ENCODE measurements around the gene ORC2.
"Not testable (repeated sequence)": the region's sequence is repeated elsewhere in the genome, so short reads cannot be mapped to it uniquely, and the experiment has no call there.

ORC2 gene

GRCh38 chr2:200963124-200963917, at the start of gene ORC2:
TSS of gene ORC2 (minus strand) at chr2:200963660. CDS start at chr2:200958123, 5,537 bp downstream.
- DNase-seq (ENCODE audit: low spot score): peak; percentile 97

DNA sequence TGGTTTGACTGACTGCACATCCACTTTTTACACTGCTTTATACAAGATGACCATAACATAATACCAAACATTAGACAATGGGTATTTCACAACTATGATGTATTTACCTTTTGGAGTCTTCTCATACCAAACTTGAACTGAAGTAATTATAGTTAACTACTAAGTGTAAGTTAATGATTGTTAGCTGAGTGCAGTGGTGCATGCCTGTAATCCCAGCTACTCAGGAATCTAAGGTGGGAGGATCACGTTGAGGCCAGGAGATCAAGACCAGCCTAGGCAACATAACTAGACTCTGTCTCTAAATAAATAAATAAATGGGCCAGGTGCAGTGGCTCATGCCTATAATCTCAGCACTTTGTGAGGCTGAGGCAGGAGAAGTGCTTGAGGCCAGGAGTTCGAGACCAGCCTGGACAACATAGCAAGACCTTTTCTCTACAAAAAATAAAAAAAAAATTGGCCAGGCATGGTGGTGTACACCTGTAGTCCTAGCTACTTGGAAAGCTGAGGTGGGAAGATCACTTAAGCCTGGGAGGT, 44.9 kb upstream of the ORC2 start:
- DNase-seq (ENCODE audit: low spot score): no peak

GRCh38 chr2:201007584-201007998, 44.1 kb upstream of the ORC2 start:
- no peak for DNase-seq (ENCODE audit: low spot score)

DNA sequence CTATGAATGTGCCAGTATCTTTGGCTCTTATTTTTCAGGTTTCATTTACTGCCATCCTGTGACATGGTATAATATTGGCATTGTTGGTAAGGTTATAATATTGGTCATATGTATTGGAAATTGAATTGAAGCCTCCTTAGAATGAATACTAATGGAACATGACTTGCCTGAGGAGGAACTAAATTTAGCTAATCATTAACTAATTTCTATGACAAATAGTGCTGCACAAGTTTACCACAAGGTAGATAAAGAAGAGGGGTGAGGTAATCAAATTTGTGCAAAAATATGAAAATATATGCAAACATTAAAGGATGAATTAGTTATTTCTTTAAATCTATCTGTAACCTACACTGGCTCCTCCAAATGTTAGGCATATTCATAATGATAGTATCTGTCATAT, 43.2 kb upstream of the ORC2 start:
- no peak for DNase-seq (ENCODE audit: low spot score)

DNA sequence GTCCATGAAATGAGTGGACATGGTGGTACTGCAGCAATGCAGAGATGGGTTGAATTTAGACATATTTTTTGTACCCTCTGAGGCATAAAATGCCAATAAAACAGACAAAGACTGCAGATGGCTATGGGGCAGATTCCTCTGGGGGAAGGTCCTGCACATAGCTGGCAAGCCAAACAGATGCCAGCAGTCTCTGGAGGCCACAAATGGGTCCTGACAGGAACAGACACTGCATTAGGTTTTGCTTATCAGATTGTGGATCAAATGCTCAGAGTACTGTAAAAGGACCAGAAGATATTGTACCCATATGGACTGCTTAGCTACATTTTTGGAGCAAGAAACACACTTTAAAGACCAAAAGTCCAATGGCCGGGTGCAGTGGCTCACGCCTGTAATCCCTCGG, 40.9 kb upstream of the ORC2 start:
- no peak for DNase-seq (ENCODE audit: low spot score)

DNA sequence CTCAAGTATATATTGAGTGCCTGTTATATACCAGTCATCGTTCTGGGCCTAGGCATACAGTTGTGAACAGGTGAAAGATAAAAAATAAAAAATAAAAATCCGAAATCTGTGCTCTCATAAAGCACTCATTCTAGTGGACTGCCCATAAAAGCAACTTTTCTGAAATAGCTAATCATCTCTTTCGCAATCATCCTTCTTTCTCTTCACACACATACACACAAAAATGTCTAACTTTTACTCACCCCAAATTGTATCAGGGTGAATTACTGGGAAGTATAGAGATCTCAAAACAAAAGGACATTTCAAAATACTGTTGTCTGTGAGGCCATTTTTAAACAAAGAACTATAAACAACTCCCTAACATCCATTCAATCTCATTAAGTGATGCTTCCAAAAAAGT, 29.6 kb upstream of the ORC2 start:
- no peak for DNase-seq (ENCODE audit: low spot score)

GRCh38 chr2:200987137-200987536, 23.7 kb upstream of the ORC2 start:
- no peak for DNase-seq (ENCODE audit: low spot score)

- DNase-seq (ENCODE audit: low spot score): peak; percentile 20
These were observed 22.3 kb upstream of the ORC2 start for GRCh38 chr2:200985799-200986198.

DNA sequence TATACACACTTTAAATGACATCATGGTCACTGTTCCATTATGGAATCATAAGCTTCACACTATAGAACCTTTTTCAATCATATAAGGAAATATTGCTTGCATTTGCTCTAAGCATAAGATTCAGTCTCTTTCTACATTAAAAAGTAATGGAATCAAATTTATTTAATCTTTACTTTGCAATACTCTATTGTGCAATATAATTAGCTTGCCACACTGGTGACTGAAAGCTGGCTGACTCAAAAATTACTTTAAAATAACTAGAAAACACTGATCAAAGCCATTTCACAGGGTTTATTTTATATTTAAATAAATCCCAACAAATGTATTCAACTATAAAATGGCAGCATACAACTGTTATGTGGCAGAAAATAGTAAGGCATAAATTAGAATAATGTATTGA, 13.2 kb upstream of the ORC2 start:
- no peak for DNase-seq (ENCODE audit: low spot score)

DNA sequence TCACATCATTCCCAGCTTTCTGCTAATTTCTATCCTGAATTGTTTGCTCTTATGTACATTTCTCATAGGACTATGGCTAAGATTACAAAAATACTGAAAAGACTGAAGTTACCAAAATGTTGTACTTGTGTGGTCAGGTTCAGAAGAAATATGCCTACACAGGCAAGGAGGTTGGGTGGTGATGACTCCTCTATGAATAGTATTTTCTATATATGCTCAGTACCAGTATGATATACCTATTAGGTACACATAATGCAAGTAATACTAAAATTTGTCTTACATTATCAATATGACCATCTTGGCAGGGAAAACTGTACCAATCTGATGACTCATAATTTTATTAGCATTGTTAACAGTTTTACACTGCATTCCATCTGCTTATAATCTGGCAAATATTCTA, 12.2 kb upstream of the ORC2 start:
- no peak for DNase-seq (ENCODE audit: low spot score)

- DNase-seq (ENCODE audit: low spot score): not testable (repeated sequence)
These were observed 6.6 kb upstream of the ORC2 start for GRCh38 chr2:200970057-200970456.

DNA sequence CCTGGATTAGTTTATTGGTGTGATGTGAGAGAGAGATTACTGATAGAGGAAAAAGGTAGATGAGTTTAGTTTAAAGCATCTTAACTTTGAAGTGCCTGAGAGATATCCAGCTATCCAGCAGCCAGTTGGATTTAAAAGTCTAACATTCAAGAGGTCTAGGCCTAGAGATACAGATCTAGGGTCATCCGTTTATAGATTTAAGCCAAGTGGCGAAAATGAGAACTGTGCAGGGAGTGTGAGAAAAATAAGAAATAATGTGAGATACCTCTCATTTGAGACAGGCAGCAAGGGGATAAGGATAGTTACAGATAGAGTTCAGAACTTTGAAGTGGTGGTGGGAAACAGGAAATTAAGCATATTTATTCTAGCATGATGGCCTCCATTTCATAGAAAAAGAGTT, 5.3 kb upstream of the ORC2 start:
- no peak for DNase-seq (ENCODE audit: low spot score)

DNA sequence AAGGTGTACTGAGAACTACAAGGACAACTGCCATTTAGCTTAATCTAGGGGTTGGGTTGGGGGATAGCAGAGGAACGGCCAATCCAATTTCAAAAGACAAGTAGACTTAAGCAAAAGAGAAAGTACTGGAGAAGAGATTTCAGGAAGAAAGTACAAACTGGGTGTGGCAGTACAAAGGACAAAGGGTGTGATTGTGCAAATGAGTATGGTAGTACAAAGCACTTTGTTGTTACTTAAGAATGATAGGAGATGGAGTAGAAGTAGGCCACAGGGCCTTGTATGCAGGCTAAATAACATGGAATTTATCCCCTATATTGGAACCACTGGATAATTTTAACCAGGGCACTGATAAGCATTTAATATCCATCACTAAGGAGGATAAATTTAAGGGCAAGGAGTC, 4.7 kb upstream of the ORC2 start:
- DNase-seq (ENCODE audit: low spot score): no peak

- peak; percentile 70 for DNase-seq (ENCODE audit: low spot score)
These were observed 3.3 kb upstream of the ORC2 start for GRCh38 chr2:200966770-200967169.

GRCh38 chr2:200964498-200964897, 1.0 kb upstream of the ORC2 start:
- DNase-seq (ENCODE audit: low spot score): no peak

DNA sequence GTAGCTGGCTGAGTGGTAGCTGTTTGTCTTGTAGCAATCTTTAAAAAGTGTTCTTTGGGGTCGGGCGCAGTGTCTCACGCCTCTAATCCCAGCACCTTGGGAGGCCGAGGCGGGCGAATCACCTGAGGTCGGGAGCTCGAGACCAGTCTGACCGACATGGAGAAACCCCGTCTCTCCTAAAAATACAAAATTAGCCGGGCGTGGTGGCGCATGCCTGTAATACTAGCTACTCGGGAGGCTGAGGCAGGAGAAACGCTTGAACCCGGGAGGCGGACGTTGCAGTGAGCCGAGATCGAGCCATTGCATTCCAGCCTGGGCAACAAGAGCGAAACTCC, 425 bp upstream of the ORC2 start:
- DNase-seq (ENCODE audit: low spot score): not testable (repeated sequence)

DNA sequence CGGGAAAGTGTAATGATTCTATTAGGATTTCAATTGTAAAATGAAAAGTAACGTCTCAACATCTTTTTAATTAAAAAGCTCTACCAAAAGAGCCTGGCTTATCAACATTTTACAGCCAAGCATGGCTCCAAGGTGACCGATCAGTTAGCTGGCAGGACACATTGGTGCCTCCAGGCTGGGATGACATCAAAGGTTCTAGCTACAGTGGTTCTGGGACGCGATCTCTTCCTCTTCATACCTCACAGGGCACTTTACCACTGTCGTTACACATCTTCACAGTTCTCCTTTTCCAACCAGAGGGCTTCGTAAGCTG, 693 bp downstream of the ORC2 start:
- no peak for DNase-seq (ENCODE audit: low spot score)

DNA sequence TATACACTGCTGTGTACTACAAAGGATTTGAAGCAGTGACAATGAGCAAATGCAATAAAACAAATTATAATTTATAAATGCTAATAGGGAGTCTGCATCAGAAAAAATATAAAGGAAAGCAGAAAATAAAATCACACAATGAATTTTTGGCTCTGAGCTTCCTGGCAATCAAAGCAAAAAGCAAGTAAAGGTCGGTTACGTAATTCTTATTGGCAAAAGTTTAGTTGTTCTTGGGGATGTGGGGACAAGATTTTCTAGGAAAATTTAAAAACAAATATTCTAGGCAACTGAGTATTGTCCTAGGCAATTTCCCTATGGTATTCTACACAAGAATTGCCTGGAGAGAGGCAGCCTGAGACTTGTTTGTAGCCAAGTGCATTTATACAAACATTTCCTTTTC, 1.8 kb downstream of the ORC2 start:
- no peak for DNase-seq (ENCODE audit: low spot score)

- DNase-seq (ENCODE audit: low spot score): no peak
These were observed 13.1 kb downstream of the ORC2 start for GRCh38 chr2:200950378-200950777.

GRCh38 chr2:200945395-200945729, 18.1 kb downstream of the ORC2 start:
- no peak for DNase-seq (ENCODE audit: low spot score)

GRCh38 chr2:200944467-200945394, 18.7 kb downstream of the ORC2 start:
- peak; percentile 28 for DNase-seq (ENCODE audit: low spot score)

- no peak for DNase-seq (ENCODE audit: low spot score)
These were observed 19.8 kb downstream of the ORC2 start for GRCh38 chr2:200943527-200944105.

DNA sequence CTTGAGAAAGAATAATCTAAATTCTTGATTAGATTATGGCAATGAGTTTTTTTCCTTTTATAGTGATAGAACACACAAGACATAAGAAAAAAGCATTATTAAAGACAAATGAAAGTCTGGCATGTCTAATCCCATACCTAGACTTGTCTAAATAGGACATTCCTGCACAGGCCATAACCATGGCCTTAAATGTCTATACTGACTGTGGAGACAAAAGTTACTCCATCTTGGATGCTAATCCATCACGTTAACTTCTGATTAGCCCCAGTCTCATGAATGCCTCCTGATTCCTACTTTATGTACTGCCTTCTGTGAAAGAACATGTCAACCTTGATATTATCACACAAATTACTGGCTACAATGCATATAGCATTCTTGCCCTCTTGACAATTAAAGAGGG, 23.6 kb downstream of the ORC2 start:
- no peak for DNase-seq (ENCODE audit: low spot score)

Measured in hepatic stellate cell (primary cell).